Measurements from ENCODE around the gene TMEM38B.
"Not testable (repeated sequence)": the region's sequence is repeated elsewhere in the genome, so short reads cannot be mapped to it uniquely, and the experiment has no call there.

Gene TMEM38B

DNA sequence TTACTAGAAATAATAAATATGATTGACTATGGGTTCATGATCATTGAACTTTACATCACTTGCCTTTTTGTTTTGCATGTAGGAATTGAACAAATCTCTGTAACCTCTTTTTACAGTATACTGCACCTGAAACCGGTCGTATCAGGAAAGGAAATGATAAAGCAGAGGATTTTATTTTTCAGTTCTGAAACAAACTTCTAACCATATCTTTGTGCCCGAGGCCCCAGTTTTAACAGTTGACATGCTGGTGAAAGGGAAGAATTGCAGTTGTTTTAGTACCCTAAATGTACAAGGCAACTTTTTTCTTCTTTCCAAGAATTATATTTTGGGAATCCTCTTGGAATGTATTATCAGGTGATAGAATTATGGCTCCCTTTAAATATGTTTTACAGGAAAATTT, 27.8 kb downstream of the TMEM38B start:
- no peak for DNase-seq (ENCODE audit: low read depth in 3 of 3)

DNA sequence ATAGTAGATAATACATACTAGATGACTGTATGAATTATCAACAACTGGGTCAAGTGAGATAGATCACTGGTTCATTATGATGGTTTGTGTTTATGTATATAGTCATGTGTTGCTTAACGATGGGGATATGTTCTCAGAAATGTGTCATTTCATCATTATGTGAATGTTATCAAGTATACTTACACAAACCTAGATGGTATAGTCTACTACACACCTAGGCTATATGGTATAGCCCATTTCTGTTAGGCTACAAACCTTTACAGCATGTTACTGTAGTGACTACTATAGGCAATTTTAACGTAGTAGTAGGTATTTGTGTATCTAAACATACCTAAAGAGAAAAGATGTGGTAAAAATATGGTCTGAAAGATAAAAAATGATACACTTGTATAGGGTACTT, 31.0 kb downstream of the TMEM38B start:
- DNase-seq (ENCODE audit: low read depth in 3 of 3), result no peak

DNA sequence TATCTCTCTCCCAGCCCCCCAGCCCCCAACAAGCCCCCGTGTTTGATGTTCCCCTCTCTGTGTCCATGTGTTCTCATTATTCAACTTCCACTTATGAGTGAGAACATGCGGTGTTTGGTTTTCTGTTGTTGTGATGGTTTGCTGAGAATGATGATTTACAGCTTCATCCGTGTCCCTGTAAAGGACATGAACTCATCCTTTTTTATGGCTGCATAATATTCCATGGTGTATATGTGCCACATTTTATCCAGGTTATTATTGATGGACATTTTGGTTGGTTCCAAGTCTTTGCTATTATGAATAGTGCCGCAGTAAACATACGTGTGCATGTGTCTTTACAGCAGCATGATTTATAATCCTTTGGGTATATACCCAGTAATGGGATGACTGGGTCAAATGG, 33.9 kb downstream of the TMEM38B start:
- DNase-seq (ENCODE audit: low read depth in 3 of 3), result not testable (repeated sequence)

DNA sequence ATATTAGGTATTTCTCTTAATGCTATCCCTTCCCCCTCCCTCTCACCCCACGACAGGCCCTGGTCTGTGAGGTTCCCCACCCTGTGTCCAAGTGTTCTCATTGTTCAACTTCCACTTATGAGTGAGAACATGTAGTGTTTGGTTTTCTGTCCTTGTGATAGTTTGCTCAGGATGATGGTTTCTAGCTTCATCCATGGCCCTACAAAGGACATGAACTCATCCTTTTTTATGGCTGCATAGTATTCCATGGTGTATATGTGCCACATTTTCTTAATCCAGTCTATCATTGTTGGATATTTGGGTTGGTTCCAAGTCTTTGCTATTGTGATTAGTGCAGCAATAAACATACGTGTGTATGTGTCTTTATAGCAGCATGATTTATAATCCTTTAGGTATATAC, 37.1 kb downstream of the TMEM38B start:
- not testable (repeated sequence) for DNase-seq (ENCODE audit: low read depth in 3 of 3)

DNA sequence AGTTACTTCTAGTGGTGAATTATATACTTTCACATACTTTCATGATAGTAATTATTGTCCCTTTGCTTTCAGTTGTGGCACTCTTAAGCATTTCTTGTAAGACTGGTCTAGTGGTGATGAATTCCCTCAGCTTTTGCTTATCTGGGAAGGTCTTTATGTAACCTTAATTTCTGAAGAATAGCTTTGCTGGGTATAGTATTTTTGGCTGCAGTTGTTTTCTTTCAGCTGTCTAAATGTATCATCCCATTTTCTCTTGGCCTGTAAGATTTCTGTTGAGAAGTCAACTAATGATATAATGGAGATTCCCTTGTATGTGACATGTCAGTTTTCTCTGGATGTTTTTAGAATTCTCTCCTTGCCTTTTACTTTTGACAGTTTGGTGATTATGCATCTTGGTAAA, 41.0 kb downstream of the TMEM38B start:
- DNase-seq (ENCODE audit: low read depth in 3 of 3), result no peak

DNA sequence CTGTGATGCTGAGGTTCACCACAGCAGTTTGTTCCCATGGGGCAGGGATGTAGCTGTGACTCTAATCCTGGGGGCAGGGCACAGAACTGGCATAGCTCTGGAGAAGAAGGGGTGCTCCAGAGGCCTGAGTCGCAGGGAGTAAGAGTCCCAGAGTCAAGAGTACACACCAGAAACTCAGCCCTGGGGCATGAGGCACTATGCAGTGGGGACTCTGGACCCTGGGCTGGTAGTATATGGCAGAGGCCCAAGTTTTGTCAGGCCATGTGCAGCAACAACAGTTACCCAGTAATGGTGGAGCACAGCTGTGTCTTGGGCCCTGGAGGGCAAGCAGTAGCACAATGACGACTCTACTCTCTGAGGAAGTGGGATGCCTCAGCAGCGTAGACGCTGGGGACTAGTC, 42.9 kb downstream of the TMEM38B start:
- no peak for DNase-seq (ENCODE audit: low read depth in 3 of 3)

DNA sequence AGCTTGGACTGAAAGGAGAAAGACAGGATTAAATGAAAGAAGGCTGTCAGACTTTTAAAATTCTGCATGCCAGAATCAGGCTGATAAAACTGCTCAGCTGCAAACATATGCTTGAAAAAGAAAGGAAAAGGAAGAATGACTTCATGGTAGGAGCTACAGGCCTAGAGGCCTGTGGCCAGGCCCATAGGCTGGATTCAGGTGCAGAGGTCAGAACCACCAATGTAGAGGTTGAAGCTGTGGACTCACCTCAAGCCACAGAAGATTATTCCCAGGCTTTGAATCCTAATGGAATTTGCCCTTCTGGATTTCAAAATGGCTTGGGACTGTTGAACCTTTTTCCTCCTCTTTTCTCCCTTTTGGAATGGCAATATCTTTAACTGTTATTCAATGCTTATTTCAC, 47.7 kb downstream of the TMEM38B start:
- DNase-seq (ENCODE audit: low read depth in 3 of 3), result no peak

DNA sequence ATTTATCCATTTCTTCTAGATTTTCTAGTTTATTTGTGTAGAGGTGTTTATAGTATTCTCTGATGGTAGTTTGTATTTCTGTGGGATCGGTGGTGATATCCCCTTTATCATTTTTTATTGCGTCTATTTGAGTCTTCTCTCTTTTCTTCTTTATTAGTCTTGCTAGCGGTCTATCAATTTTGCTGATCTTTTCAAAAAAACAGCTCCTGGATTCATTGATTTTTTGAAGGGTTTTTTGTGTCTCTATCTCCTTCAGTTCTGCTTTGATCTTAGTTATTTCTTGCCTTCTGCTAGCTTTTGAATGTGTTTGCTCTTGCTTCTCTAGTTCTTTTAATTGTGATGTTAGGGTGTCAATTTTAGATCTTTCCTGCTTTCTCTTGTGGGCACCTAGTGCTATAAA, 53.0 kb downstream of the TMEM38B start:
- not testable (repeated sequence) for DNase-seq (ENCODE audit: low read depth in 3 of 3)

DNA sequence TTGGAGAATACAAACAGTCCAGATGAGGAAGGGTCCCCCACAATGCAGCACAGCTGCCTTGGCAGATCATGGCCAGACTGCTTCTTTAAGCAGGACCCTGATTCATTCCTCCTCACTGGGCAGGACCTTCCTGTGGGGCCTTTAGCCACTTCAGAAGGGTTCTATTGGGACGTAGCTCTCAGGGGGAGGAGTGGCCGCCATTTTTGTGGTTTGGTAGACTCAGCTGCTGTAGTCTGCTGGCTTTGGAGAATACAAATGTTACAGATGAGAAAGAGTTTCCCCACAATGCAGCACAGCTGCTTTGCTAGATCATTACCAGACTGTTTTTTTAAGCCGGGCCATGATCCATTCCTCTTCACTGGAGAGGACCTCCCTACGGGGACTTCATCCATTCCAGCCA, 57.4 kb downstream of the TMEM38B start:
- DNase-seq (ENCODE audit: low read depth in 3 of 3), result no peak

DNA sequence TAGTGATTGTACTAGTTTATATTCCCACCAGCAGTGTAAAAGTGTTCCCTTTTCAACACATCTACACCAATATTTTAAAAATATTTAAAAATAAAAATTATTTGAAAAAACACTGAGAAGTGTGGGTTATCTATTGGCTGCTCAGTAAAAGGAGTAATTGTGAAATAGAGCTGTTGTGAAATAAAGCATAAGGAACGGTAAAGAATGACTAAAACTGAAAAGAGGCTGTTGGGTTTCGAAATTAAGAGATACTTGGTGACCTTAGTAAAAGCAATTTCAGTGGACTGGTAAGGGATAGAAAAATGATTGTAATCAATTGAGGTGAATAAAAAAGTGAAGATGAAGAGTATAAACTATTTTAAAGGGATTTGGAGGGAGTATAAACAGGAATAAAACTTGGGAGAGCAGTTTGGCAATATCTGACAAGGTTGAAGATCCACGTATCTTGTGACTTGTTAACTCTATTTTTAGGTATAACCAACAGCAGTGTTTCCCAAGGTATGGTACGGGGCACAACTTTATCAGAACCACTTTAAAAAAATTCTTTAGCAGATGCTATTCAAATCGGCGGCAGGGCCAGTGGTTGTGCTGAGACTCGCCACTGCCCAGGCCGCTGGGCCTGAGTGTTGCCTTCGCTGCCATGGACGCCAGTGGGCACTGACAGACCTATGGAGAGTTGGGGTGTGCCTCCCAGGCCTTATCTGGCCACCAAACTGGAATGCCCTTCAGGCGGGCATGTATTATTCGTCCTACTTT, 63.3 kb downstream of the TMEM38B start:
- no peak for DNase-seq (ENCODE audit: low read depth in 3 of 3)

DNA sequence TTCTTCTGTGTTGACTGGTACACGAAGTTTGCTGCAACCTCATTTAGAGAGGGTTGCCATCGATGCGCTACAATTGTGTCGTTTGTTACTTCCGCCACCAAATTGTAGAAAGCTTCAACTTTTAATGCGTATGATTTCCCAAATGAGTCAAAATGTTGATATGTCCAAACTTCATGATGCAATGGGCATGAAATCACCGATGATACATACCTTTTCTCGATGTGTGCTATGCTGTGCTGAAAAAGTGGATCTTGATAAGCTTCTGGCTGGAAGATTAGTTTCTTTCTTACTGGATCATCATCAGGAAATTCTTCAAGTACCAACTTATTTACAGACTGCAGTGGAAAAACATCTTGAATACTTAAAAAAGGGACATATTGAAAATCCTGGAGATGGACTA, 65.7 kb downstream of the TMEM38B start:
- no peak for DNase-seq (ENCODE audit: low read depth in 3 of 3)

DNA sequence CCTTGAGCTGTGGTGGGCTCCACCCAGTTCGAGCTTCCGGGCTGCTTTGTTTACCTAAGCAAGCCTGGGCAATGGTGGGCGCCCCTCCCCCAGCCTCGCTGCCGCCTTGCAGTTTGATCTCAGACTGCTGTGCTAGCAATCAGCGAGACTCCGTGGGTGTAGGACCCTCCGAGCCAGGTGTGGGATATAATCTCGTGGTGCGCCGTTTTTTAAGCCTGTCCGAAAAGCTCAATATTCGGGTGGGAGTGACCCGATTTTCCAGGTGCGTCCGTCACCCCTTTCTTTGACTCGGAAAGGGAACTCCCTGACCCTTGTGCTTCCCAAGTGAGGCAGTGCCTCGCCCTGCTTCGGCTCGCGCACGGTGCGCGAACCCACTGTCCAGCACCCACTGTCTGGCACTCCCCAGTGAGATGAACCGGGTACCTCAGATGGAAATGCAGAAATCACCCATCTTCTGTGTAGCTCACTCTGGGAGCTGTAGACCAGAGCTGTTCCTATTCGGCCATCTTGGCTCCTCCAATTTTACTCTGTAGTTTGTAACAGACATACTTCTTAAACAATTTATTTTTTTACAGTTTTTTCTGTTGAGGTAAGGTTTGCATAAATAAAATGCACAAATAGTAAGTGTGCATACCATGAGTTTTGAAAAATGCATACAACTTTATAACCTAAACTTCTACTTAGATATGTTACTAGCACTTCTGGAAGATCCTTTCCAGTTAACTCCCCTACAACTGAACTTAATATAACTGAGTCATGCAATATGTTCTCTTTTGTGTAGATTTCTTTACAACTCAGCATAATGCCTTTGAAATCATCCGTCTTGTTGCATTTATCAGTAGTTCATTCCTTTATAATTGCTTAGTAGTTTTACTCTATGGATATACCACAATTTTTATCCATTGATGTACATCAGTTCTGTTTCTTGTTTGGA, 88.5 kb downstream of the TMEM38B start:
- not testable (repeated sequence) for DNase-seq (ENCODE audit: low read depth in 3 of 3)

DNA sequence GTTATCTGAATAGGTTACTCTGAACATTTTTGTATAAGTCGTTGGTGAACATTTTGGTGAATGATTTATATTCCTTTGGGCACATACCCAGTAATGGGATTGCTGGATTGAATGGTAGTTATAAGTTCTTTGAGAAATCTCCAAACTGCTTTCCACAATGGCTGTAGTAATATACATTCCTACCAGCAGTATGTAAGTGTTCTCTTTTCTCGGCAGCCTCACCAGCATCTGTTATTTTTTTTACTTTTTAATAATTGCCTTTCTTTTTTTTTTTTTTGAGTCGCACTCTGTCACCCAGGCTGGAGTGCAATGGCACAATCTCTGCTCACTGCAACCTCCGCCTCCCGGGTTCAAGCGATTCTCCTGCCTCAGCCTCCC, 89.1 kb downstream of the TMEM38B start:
- DNase-seq (ENCODE audit: low read depth in 3 of 3), result not testable (repeated sequence)

DNA sequence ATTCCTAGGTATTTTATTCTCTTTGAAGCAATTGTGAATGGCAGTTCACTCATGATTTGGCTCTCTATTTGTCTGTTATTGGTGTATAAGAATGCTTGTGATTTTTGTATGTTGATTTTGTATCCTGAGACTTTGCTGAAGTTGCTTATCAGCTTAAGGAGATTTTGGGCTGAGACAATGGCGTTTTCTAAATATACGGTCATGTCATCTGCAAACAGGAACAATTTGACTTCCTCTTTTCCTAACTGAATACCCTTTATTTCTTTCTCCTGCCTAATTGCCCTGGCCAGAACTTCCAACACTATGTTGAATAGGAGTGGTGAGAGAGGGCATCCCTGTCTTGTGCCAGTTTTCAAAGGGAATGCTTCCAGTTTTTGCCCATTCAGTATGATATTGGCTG, 92.5 kb downstream of the TMEM38B start:
- DNase-seq (ENCODE audit: low read depth in 3 of 3), result not testable (repeated sequence)

DNA sequence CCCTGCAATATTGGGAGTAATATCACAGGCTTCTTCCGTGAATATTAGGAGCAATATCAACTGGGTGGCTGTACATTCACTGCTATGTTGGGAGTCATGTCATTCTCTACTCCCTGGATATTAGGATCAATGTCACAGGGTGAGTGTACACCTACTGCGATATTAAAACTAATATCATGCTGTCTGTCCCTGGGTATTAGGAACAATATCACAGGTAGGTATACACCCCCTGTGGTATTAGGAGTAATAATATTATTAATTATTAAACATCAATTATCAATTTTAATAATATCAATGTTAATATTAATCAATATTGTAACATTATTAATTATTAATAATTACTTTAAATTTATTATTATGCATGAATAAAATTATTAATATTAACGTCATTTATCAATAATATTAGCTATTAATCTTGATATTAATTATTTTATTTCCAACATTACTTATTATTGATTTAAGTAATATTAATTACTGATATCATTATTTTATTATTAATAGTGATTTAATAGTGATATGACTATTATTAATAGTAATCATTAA, 121.9 kb downstream of the TMEM38B start:
- DNase-seq (ENCODE audit: low read depth in 3 of 3), result no peak

DNA sequence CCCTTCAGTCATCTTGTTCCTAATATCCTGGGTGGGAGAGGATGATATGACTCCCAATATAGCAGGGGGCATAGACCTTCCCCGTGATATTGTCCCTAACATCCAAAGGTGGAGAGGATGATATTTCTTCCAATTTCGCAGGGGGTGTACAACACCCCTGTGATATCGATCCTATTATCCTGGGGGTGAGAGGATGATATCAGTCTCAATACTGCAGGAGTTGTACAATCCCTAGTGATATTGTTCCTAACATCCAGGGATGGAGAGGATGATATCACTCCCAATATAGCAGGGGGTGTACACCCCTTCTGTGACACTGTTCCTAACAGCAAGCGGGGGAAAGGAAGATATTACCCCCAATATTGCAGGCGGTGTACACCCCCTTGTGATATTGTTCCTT, 122.6 kb downstream of the TMEM38B start:
- no peak for DNase-seq (ENCODE audit: low read depth in 3 of 3)

DNA sequence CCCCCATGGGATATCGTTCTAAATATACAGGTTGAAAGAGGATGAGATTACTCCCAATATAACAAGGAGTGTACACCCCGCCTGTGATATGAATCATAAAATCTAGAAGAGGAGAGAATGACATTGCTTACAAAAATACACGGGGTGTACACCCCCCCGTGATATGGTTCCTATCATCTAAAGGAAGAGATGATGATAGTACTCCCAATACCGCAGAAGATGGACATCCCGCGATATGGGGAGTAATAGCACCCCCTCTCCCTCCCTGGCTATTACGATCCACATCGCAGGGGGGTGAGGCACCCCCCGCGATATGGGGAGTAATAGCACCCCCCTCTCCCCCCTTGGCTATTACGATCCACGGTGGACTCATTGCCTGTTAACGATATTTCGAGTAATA, 124.6 kb downstream of the TMEM38B start:
- DNase-seq (ENCODE audit: low read depth in 3 of 3), result no peak

DNA sequence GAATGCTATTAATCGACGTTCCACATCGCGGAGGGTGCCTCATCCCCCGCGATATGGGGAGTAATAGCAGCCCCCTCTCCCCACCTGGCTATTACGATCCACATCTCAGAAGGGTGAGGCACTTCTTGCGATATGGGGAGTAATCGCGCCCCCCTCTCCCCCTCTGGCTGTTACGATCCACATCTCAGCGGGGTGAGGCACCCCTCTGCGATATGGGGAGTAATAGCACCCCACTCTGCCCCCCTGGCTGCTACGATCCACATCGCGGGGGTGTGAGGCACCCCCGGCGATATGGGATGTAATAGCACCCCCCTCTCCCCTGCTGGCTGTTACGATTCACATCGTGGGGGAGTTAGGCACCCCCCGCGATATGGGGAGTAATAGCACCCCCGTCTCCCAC, 128.5 kb downstream of the TMEM38B start:
- DNase-seq (ENCODE audit: low read depth in 3 of 3), result no peak
